GM18520 (cell line): Measurements from ENCODE around the gene CHMP6.

Experiments used
- ATAC-seq: cut with Tn5 transposase; IDR thresholded peaks from one replicate; pipeline ENCODE4 v1.9.1; 2021; ENCODE audit not compliant: unreplicated experiment

Gene CHMP6

DNA sequence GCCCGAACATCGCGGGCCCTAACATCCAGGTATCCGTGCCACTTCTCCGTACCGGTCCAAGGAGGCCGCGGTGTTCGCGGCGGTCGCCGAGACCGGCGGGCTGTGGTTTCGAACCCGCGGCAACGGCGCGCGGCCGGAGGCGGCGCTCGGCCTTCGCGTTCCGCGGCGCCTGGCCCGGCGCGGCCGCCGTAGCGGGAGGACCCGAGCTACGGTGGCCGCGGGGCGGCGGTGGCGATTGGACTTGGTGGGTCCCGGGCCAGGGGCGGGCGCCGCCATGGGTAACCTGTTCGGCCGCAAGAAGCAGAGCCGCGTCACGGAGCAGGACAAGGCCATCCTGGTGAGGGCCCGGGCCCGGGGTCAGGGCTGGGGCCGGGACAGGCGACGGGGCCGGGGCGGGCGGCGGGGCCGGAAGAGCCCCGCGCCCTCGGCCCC, at the start of gene CHMP6:
TSS of gene CHMP6 (plus strand) at position 197 of the 432 bp plus-strand sequence. CDS start at position 275, 78 bp downstream.
- ATAC-seq = peak; percentile 47

DNA sequence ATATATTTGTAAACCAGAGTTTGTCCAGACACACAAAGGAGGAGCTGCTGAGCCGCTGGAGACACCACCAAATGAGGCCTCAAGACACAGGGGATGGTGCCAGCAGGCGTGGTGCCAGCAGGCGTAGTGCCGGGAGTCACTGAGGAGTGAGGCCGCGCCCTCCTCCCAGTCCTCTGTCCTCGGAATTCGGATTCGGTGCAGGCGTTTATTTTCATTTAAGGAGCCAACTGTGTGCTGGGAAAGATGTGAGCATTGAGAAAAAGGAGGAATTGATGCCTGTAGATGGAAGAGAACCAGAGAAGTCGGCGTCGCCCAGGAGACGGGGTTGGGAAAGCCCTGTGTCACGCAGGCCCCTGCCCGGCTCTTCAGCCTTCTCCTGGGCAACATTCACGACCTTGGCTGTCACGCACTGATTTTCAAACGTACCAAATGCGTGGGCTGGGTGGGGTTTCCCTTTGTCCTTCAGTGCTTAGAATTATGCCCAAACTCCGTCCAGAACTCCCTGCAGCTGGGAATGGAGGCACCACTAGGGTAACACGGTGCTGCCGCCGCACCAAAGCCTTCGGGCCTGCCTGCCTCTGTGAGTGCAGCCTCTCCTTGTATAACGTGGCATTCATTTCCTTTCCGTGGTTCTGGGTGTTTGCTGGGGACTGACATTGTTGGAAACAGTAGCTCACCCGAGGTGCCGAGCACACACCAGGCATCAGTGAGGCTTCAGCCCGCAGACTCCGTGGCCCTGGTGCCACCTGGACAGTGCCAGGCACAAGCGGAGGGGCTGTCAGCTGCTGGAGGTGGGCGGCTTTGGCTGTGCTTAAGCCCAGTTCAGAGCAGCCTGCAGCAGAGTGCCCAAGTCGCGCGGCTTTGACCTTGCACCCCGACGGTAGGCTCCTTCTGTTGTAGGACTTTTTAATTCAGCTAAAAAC, 49.0 kb upstream of the CHMP6 start:
- ATAC-seq = no peak

DNA sequence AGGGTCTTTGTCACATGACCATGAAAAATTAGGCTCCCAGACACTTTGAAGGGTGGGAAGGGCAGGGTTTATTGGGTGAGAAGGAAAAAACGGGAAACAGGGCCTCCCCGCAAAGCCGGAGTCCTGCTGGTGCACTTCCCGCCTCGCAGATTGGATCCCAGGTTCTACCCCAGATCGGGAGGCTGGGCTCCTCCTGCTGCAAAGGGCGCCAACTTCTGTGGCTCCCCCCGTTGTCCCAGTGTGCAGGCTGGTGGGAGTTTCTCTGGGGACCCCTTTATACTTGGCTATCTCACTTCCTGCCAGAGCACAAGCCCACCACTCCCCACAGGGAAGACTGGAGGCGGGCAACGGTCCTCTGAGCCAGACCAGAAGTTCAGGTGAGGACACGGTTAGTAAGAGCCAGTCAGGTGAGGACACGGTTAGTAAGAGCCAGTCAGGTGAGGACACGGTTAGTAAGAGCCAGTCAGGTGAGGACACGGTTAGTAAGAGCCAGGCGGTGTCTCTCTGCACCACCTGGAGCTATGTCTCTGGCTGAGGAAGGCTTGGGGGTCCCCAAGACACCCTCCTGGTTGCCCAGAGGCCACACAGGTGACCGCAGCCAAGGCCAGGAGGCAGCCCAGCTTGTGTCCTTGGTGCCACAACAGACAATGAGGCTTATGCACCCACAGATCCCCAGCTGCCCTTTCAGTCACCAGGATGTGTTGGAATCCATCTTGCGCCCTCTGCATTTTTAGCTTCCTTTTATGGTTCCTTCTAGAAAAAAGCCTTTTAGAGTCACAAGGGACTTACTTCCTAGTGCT, 48.1 kb upstream of the CHMP6 start:
- no peak for ATAC-seq

DNA sequence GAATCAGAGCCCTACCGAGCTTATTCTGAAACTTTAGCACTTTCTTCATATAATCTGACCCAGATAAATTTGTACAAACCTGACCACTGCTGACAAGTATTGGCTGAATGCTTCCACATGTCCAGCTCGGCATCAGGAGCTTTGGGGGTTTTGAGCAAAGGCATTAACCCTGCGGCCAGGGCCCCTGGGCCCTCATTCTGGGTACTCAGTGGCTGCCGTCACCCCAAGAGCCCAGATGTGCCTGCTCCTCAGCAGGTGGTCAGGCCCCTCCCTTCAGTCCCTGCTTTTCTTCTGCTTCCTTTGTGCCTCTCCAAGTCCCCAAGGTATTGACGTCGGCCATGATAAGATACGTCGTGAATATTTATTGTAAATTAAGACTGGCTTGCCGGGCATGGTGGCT, 47.3 kb upstream of the CHMP6 start:
- no peak for ATAC-seq

GRCh38 chr17:80945736-80946135, 45.9 kb upstream of the CHMP6 start:
- ATAC-seq = no peak

GRCh38 chr17:80946449-80946848, 45.2 kb upstream of the CHMP6 start:
- ATAC-seq = no peak

DNA sequence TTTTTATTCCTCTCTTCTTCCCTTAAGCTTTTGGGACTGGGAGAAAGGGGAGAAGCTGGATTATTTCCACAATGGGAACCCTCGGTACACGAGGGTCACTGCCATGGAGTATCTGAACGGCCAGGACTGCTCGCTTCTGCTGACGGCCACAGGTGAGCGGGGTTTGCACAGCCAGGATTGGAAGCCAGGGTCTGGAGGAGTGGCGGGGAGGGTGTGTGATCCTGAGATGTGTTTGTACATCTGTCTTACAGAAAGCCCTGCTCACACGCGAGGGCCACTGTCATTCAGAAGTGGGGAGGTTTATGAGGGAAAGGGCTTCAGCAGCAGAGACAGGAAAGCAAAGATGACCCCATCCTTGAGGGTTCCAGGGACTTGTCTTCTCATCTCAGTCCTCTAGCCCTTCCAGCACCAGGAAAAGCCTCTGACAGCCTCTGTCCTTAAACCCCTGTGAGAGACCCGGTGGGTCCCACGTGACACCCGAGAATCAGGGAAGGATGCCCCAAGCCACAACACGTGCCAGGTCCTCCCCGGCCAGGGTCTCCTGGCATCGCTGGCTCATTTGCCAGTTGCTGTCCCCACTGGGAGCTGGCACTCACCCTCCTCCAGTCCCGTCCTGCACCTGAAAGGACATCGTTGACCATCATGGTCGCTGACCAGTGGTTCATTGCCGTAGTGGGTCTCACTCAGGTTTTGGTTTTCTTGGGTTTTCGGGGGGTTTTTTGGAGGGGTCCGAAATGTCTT, 44.3 kb upstream of the CHMP6 start:
- ATAC-seq = no peak

DNA sequence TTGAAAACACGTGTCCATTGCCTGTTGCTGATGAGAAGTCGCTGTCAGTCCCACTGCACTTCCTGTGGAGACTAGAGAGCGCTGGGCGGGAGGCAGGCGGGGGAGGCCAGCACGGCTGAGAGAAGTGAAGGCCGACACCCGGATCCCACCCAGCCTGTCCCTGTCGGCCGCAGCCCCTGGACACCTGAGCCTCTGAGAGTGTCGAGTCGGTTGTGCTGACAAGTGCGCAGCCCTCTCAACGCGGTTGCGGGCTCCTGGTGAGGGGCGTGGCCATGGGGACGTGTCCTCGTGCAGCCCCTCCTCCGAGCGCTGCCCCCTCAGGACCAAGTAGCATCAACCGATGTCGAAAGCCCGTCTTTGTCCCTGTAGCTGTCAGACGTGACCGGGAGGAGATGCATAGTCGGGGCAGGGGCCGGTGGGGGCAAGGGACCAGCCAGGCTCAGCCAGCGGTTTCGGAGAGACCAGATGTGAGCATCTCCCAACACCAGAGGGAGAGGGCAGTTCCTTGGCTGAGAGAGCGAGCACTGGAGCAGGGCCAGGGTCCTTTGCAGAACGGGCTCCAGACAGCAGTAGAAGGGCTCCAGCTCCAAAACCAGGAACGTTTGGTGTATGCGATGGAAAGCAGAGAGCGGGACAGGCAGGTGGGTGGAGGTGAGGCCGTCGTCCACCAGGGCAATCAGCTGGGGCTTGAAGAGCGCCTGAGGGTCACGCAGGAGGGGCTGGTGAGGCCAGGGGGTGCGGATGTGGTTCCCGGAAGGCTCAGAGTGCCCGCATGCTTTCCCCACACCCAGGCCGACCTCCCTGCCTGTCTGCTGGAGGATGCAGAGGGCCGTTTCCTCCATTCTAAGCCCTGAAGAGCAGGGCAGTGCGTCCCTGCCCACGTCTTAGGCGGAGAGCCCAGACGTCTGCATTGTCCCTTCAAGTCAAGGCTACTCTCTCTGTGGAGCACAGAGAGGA, 43.3 kb upstream of the CHMP6 start:
- ATAC-seq = no peak

GRCh38 chr17:80948976-80949450, 42.6 kb upstream of the CHMP6 start:
- no peak for ATAC-seq

DNA sequence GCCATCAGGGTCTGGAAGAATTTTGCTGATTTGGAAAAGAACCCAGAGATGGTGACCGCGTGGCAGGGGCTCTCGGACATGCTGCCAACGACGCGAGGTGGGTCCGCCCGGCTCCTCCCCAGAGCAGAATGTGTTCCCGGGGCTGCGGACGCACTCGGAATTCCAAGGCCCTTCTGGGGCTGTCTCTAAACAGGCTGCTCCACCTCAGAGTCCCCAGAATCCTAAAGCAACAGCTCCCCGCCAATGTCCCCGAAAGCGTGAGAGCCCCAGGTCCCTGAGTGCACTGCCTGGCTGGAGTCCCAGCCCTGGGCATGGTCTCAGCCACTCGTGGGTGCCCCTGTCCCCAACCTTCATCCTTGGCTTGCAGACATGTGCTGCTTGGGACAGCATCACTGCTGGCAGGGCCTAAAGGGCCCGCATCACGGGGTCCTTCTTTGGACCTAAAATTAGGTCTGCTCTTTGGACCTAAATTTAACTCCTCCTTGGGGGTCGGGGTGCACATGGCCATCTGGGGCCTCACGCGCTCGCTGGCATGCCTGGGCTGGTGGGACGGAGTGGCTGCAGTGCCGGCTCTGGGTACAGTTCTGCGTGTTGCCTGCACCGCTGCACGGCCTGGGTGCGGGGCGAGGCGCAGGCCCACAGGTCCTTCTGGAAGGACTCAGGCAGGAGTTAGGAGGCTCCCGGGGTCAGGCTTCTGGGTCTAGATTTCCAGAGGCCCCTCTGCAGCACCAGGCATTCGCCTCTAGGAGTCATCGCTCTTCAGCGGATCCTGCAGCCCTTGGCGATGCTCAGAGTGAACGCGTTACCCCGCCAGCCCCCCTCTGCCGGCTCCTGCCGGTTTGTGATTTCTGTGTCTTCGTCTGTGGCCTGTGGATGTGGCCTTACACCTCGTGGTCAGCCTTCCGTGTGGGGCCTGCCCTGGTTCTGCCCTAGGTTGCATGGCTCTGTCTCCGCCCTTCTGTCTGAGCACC, 41.9 kb upstream of the CHMP6 start:
- ATAC-seq = no peak

DNA sequence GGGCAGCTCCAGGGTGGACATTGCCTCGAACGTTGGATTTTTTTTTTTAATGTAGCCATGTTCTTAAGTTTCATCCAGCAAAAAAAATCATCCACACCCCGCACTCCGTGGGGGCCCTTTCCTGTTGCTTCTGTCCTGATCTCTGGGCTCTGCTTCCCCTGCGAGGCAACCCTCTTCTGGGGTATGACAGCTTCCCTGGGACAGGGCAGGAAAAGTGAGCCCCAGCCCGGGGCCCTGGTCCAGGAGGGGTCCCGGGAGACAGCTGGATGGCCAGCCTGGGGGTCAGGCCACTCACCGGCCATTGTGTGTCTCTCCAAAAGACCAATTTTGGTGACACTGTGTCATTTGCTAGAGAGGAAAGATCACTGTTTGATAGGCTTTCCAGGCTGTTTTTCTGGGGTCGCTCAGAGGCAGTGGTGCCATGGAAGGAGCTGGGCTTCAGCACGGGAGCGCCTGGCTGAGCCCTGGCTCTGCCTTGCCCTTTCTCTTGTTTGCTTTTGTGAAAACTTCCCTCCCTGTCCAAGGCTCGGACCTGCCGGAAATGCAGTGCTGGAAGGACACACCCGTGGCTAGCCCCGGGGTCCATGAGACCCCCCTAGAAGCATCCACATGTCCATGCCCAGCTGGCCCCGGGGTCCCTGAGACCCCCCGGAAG, 41.0 kb upstream of the CHMP6 start:
- ATAC-seq = no peak

- ATAC-seq = no peak
Observed at GRCh38 chr17:80951121-80952090, 40.2 kb upstream of the CHMP6 start.

GRCh38 chr17:80952291-80952690, 39.4 kb upstream of the CHMP6 start:
- ATAC-seq = no peak

GRCh38 chr17:80953471-80954315, 37.9 kb upstream of the CHMP6 start:
- no peak for ATAC-seq

- no peak for ATAC-seq
Observed at GRCh38 chr17:80955078-80955477, 36.6 kb upstream of the CHMP6 start.

GRCh38 chr17:80955671-80956280, 35.9 kb upstream of the CHMP6 start:
- no peak for ATAC-seq
